H1 (cell line): ENCODE results near the gene CISD1. TPM values are rescaled to one million over a fixed set of nuclear protein-coding genes. Genes with fewer than 3 reads are reported as not detected.

ENCODE experiments used
- CTCF ChIA-PET: fragments of 300-600 bp; sonication (Branson Sonifier 250); formaldehyde crosslinking; loops from one replicate; lab custom pipeline; 2021; ENCODE audit not compliant: partially characterized antibody; lab: Charles Lee
- POLR2A ChIA-PET: fragments of 300-600 bp; sonication (Branson Sonifier 250); formaldehyde crosslinking; loops from one replicate; lab custom pipeline; 2021; ENCODE audit warnings: inconsistent platforms; ENCODE audit not compliant: partially characterized antibody; lab: Charles Lee
- DNase-seq, 2 experiments: peaks; one replicate each; pipeline versions ENCODE4 v3.0.0 to v3.0.0-alpha.2; 2010 to 2022; ENCODE audit warnings: low spot score in 2 of 2, low read depth in 1 of 2, mixed read lengths in 1 of 2
- FAIRE-seq: peaks from 2 replicates; lab custom pipeline; 2011; peaks lifted over from hg19 to GRCh38; lab: Jason Lieb, UNC
- H2AFZ ChIP-seq: 2 replicates; pipeline ENCODE4 v1.8.1; 2012; ENCODE audit warnings: low read length, inconsistent platforms
- H2AK5ac ChIP-seq: 2 replicates; pipeline ENCODE4 v1.6.1; 2013; ENCODE audit warnings: low read depth, low read length
- H2BK120ac ChIP-seq: replicated peaks from 2 replicates; pipeline ENCODE3; 2013; ENCODE audit warnings: low read depth, low read length, inconsistent platforms
- H2BK12ac ChIP-seq: 2 replicates; pipeline ENCODE4 v1.6.1; 2013; ENCODE audit warnings: low read depth, low read length
- H2BK15ac ChIP-seq: 2 replicates; pipeline ENCODE4 v1.6.1; 2013; ENCODE audit warnings: low read length
- H2BK20ac ChIP-seq: 2 replicates; pipeline ENCODE4 v1.6.1; 2013; ENCODE audit warnings: low read length
- H2BK5ac ChIP-seq: 2 replicates; pipeline ENCODE4 v1.6.1; 2013; ENCODE audit warnings: low read depth, low read length
- H3K14ac ChIP-seq: 2 replicates; pipeline ENCODE4 v1.6.1; 2013; ENCODE audit warnings: inconsistent platforms; ENCODE audit not compliant: insufficient read length
- H3K18ac ChIP-seq: 2 replicates; pipeline ENCODE4 v1.6.1; 2013; ENCODE audit warnings: low read length; ENCODE audit errors: extremely low read depth
- H3K23ac ChIP-seq: 2 replicates; pipeline ENCODE4 v1.6.1; 2013; ENCODE audit warnings: inconsistent platforms; ENCODE audit not compliant: insufficient read length
- H3K23me2 ChIP-seq: 2 replicates; pipeline ENCODE4 v1.6.1; 2013; ENCODE audit warnings: low read depth, low read length
- H3K27ac ChIP-seq: 2 replicates; pipeline ENCODE4 v1.6.1; 2011; ENCODE audit warnings: low read depth, low read length, inconsistent platforms
- H3K27me3 ChIP-seq, 4 experiments: replicated peaks in 1 of 4; 1 replicate in 1 of 4; 2 replicates in 3 of 4; pipeline versions ENCODE4 v1.6.1 to v1.8.1; 2011 to 2013; ENCODE audit warnings: low read length in 3 of 4, mild to moderate bottlenecking in 3 of 4, inconsistent platforms in 2 of 4, mixed read lengths in 2 of 4, moderate library complexity in 1 of 4; ENCODE audit not compliant: control insufficient read depth in 3 of 4, insufficient read depth in 3 of 4; ENCODE audit errors: extremely low read depth in 1 of 4
- H3K36me3 ChIP-seq, 4 experiments: 2 replicates each; pipeline versions ENCODE4 v1.6.1 to v1.8.1; 2011 to 2013; ENCODE audit warnings: mild to moderate bottlenecking in 4 of 4, low read length in 3 of 4, moderate library complexity in 2 of 4, control low read depth in 1 of 4, inconsistent platforms in 1 of 4; ENCODE audit not compliant: insufficient read depth in 4 of 4, control insufficient read depth in 2 of 4
- H3K4ac ChIP-seq: replicated peaks from 2 replicates; pipeline ENCODE3; 2013; ENCODE audit warnings: low read length, low read depth, mixed read lengths, inconsistent platforms; ENCODE audit not compliant: insufficient read length
- H3K4me1 ChIP-seq, 4 experiments: replicated peaks in 1 of 4; 1 replicate in 1 of 4; 2 replicates in 3 of 4; pipeline versions ENCODE4 v1.6.1 to v1.8.1; 2011 to 2013; ENCODE audit warnings: low read length in 3 of 4, inconsistent platforms in 2 of 4, mixed read lengths in 1 of 4; ENCODE audit not compliant: insufficient read depth in 4 of 4, control insufficient read depth in 3 of 4
- H3K4me2 ChIP-seq, 2 experiments: 2 replicates each; pipeline versions ENCODE4 v1.6.1 to v1.8.1; 2011 to 2013; ENCODE audit warnings: low read depth in 2 of 2, low read length in 2 of 2, control low read depth in 1 of 2, inconsistent platforms in 1 of 2, mild to moderate bottlenecking in 1 of 2; ENCODE audit not compliant: insufficient read depth in 1 of 2
- H3K4me3 ChIP-seq, 4 experiments: fragments of 200-600, 300-600 bp in 1 of 4; sonication (generic), shearing (Covaris generic), sonication (Bioruptor Twin) in 1 of 4; 2 replicates each; pipeline versions ENCODE4 v1.5.1 to v1.8.1; 2011 to 2016; ENCODE audit warnings: low read length in 4 of 4, low read depth in 3 of 4, control low read depth in 2 of 4, inconsistent platforms in 2 of 4, mild to moderate bottlenecking in 2 of 4, mixed read lengths in 1 of 4, moderate library complexity in 1 of 4; ENCODE audit not compliant: insufficient read depth in 2 of 4; ENCODE audit errors: extremely low read depth in 1 of 4
- H3K56ac ChIP-seq: replicated peaks from 2 replicates; pipeline ENCODE3; 2013; ENCODE audit warnings: low read depth, mild to moderate bottlenecking, mixed read lengths, low read length, inconsistent platforms; ENCODE audit not compliant: insufficient read length
- H3K79me1 ChIP-seq: 2 replicates; pipeline ENCODE4 v1.6.1; 2013; ENCODE audit warnings: low read depth, low read length, control low read depth
- H3K79me2 ChIP-seq, 2 experiments: 2 replicates each; pipeline versions ENCODE4 v1.6.1 to v1.8.1; 2012 to 2013; ENCODE audit warnings: low read length in 2 of 2, mild to moderate bottlenecking in 2 of 2, inconsistent platforms in 1 of 2; ENCODE audit not compliant: insufficient read depth in 2 of 2, control insufficient read depth in 1 of 2
- H3K9ac ChIP-seq, 4 experiments: replicated peaks in 1 of 4; 1 replicate in 1 of 4; 2 replicates in 3 of 4; pipeline versions ENCODE4 v1.6.1 to v1.8.1; 2011 to 2013; ENCODE audit warnings: low read depth in 3 of 4, low read length in 3 of 4, control low read depth in 2 of 4, mild to moderate bottlenecking in 2 of 4, moderate library complexity in 2 of 4, inconsistent platforms in 1 of 4; ENCODE audit errors: extremely low read depth in 1 of 4
- H3K9me3 ChIP-seq, 2 experiments: 2 replicates each; pipeline versions ENCODE4 v1.6.1 to v1.8.1; 2012 to 2013; ENCODE audit warnings: mild to moderate bottlenecking in 2 of 2, moderate library complexity in 2 of 2, control low read depth in 1 of 2, inconsistent platforms in 1 of 2, low read depth in 1 of 2, low read length in 1 of 2, mixed read lengths in 1 of 2; ENCODE audit not compliant: insufficient read depth in 2 of 2
- H4K20me1 ChIP-seq, 2 experiments: replicated peaks in 1 of 2; 2 replicates each; pipeline versions ENCODE3 to v1.8.1; 2011 to 2013; ENCODE audit warnings: inconsistent platforms in 2 of 2, low read length in 2 of 2, mild to moderate bottlenecking in 1 of 2; ENCODE audit not compliant: insufficient read depth in 2 of 2, control insufficient read depth in 1 of 2
- H4K5ac ChIP-seq: 2 replicates; pipeline ENCODE4 v1.6.1; 2013; ENCODE audit warnings: low read length, low read depth, mixed read lengths, inconsistent platforms; ENCODE audit not compliant: insufficient read length
- H4K8ac ChIP-seq: 2 replicates; pipeline ENCODE4 v1.8.0; 2013; ENCODE audit warnings: mild to moderate bottlenecking, moderate library complexity, low read length, inconsistent platforms; ENCODE audit not compliant: insufficient read depth; ENCODE audit errors: extremely low read depth
- H4K91ac ChIP-seq: replicated peaks from 2 replicates; pipeline ENCODE3; 2013; ENCODE audit warnings: low read length, mixed read lengths, inconsistent platforms; ENCODE audit not compliant: insufficient read length
- BCL11A ChIP-seq, 2 experiments: IDR thresholded peaks; one replicate each; pipeline ENCODE4 v1.6.1; 2011; ENCODE audit warnings: low read depth in 2 of 2, low read length in 2 of 2, mild to moderate bottlenecking in 2 of 2
- EGR1 ChIP-seq: IDR thresholded peaks from 2 replicates; pipeline ENCODE4 v1.6.1; 2011; ENCODE audit warnings: low read depth, low read length, borderline replicate concordance
- RBBP5 ChIP-seq: IDR thresholded peaks from 2 replicates; pipeline ENCODE4 v1.7.1; 2012; ENCODE audit warnings: low read depth, mild to moderate bottlenecking, inconsistent platforms, low read length, moderate library complexity, borderline replicate concordance
- WGBS, 2 experiments: shearing (Covaris generic) in 1 of 2; methylation state at CpG; one replicate each; pipeline versions ENCODE4 v1.1.6 to v1.1.7; 2013 to 2015; ENCODE audit warnings: low lambda C conversion rate in 2 of 2, mixed read lengths in 2 of 2, inconsistent platforms in 1 of 2, low coverage in 1 of 2, missing lambda C conversion rate in 1 of 2; ENCODE audit not compliant: insufficient replicate concordance in 2 of 2, insufficient coverage in 1 of 2, insufficient read length in 1 of 2; ENCODE audit errors: extremely low coverage in 1 of 2, missing lambda C conversion rate in 1 of 2; 5-methylcytosine and 5-hydroxymethylcytosine counted together
- polyA plus RNA-seq, 7 experiments: library from polyadenylated mRNA; depleted of rRNA in 3 of 7; stranded (reverse) in 5 of 7; unstranded in 2 of 7; fragments of >200 nt in 5 of 7; fragments of 200-250 nt in 2 of 7; gene quantifications; 1 replicate in 5 of 7; 2 replicates in 1 of 7; 4 replicates in 1 of 7; pipeline versions ENCODE4 v1.2.1 to v1.2.3, GENCODE V29; 2011 to 2013; ENCODE audit warnings: missing spikeins in 2 of 7, mixed read lengths in 2 of 7
- total RNA-seq: library from RNA; stranded (reverse); fragmentation: NEBNext Ultra II Directional; extraction: Animal tissue kit (Norgen Biotek cat#: 25700); gene quantifications from 2 replicates; pipeline ENCODE4 v1.2.1, GENCODE V29; 2021
- TF ChIP-seq, protein P1 (sequence below): IDR thresholded peaks from 2 replicates; pipeline ENCODE4 v1.6.1; 2012; ENCODE audit warnings: inconsistent platforms

The CISD1 gene
- total and polyA plus RNA-seq, 2 of the 8 experiments (the other 6 are each of a cell fraction or from before 2014, with no cell fraction given), result 22.6 to 43.2 TPM

DNA sequence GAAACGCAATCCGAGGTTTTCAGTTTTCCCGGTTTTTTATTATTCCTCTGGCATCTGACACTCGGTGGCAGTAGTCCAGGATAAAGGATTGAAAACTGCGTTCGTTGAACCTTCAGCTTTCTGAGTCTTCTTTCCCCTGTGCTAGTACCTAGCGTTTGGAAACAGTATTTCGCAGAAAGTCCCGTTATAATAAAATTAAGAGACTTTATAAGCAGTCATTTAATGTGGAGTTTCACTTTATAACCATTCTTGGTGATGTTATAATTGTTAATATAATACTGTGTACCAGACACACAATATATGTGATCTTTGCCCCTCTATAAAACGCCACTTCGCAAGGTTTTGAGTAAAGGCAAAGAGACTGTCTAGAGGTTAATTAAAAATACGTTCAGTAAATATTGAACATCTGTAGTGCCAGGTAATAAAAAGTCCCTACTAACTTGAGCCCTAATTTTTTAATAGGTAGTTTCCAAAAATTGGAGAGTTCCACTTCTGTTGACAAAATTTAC, 874 bp downstream of the CISD1 start:
- H3K56ac ChIP-seq, result no peak overlapping the region
- peak overlapping the region; percentile 93; the same call in 1 of the 2 replicates for H2AFZ ChIP-seq
- no peak overlapping the region for H4K8ac ChIP-seq
- peak overlapping the region; percentile 48 to 94 (median 82) for H3K4me3 ChIP-seq
- peak overlapping the region; percentile 43 to 85 (median 66) for H3K9ac ChIP-seq
- H3K4me2 ChIP-seq, result peak overlapping the region; percentile 93 to 96
- DNase-seq (no peak), FAIRE-seq (no peak)
- H3K4ac ChIP-seq, result no peak overlapping the region
- peak overlapping the region; percentile 69 for H3K27ac ChIP-seq
- CTCF ChIA-PET, result interaction anchor here (1.0 kb wide), 2 partner anchors 8 to 64 kb away, joined by 3 read pairs; no protein-coding TSS in a partner anchor
- 0 out of 7 replicates have a peak, but pooled peaks cover 0 to 5% (median 1%) of the 10 kb centered on the region in 4 experiments for H3K27me3 ChIP-seq
- no peaks in the 10 kb centered on the region for H3K9me3 ChIP-seq
- H2BK20ac ChIP-seq, result no peak overlapping the region
- no peak overlapping the region for H3K14ac ChIP-seq
- 14% methylated on average over 12 of the region's 12 CpGs; no CpG with 5 or more reads in 1 of the 2 experiments for WGBS, 2 experiments
- H3K79me1 ChIP-seq, result no peaks in the 10 kb centered on the region; the same call in 1 of the 2 replicates
- H2BK120ac ChIP-seq, result no peak overlapping the region
- no peak overlapping the region for H4K91ac ChIP-seq
- H2BK15ac ChIP-seq, result no peak overlapping the region
- H3K23me2 ChIP-seq, result peaks cover 19% of the 10 kb centered on the region
- POLR2A ChIA-PET, result interaction anchor here (0.8 to 2.2 kb wide), 7 partner anchors 8 to 128 kb away, joined by 3 to 7 read pairs (median 4); partner anchors contain the start of gene UBE2D1
- H2BK12ac ChIP-seq, result no peak overlapping the region
- no peak overlapping the region for H3K23ac ChIP-seq
- no peaks in the 10 kb centered on the region for H4K20me1 ChIP-seq
- no peaks in the 10 kb centered on the region for H3K36me3 ChIP-seq
- H3K79me2 ChIP-seq, result peaks cover 0 to 60% of the 10 kb centered on the region in 2 experiments; a peak in 3 of 4 replicates
- no peak overlapping the region for H3K18ac ChIP-seq
- H4K5ac ChIP-seq, result no peak overlapping the region
- H3K4me1 ChIP-seq, result peaks cover 0 to 10% (median 1%) of the 10 kb centered on the region in 4 experiments; a peak in 3 of 7 replicates
- H2AK5ac ChIP-seq, result no peak overlapping the region
- 0 out of 2 replicates have a peak overlapping the region, but pooled peaks have one; percentile 78 for H2BK5ac ChIP-seq
- no peak for TF ChIP-seq RBBP5
- no peak for TF ChIP-seq BCL11A (IDR thresholded peaks at IDR 0.05; ENCODE audit: low read depth in 2 of 2, low read length in 2 of 2)
- TF ChIP-seq, protein P1, sequence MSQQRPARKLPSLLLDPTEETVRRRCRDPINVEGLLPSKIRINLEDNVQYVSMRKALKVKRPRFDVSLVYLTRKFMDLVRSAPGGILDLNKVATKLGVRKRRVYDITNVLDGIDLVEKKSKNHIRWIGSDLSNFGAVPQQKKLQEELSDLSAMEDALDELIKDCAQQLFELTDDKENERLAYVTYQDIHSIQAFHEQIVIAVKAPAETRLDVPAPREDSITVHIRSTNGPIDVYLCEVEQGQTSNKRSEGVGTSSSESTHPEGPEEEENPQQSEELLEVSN, result no peak
- no peak for TF ChIP-seq EGR1
